ENCODE measurements around the gene ZWINT. TPM values are rescaled to one million over a fixed set of nuclear protein-coding genes. Genes with fewer than 3 reads are reported as not detected.
A peak's percentile ranks its signal among the peaks of the same experiment; 100 is the strongest.

ZWINT gene
- total RNA-seq, 1 experiment from 2014 or later = 111 TPM

DNA sequence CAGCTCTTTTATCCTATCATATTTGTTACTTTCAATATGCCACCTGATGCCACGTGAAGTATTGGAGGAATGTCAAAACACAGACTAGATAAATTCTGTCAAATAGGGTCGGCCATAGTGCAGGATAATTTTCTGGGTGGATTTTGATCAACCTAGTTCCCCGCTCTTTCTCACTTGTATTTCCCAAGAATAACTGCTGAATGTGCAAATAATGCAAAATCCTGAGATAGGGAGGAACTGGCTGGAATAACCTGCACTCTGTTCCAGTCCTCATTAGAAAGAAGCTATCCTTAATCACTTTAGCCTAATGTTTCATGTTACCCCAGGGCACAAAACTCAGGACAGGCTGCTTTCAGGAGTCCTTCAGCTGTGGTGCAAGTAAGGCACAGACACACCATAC lies 33.9 kb downstream of the ZWINT start:
- H3K4me1 Mint-ChIP-seq (ENCODE audit: low read depth, unreplicated experiment) = no peaks in the 10 kb centered on the region
- no peak for DNase-seq
- intact Hi-C loops (cut with micrococcal nuclease; ENCODE audit: unreplicated experiment) = no loop called here
- H3K27me3 Mint-ChIP-seq (ENCODE audit: unreplicated experiment) = no peaks in the 10 kb centered on the region
- CTCF ChIA-PET = no interaction called here
- H3K36me3 Mint-ChIP-seq (ENCODE audit: insufficient read depth, unreplicated experiment) = no peaks in the 10 kb centered on the region
- TF ChIP-seq, protein P1, sequence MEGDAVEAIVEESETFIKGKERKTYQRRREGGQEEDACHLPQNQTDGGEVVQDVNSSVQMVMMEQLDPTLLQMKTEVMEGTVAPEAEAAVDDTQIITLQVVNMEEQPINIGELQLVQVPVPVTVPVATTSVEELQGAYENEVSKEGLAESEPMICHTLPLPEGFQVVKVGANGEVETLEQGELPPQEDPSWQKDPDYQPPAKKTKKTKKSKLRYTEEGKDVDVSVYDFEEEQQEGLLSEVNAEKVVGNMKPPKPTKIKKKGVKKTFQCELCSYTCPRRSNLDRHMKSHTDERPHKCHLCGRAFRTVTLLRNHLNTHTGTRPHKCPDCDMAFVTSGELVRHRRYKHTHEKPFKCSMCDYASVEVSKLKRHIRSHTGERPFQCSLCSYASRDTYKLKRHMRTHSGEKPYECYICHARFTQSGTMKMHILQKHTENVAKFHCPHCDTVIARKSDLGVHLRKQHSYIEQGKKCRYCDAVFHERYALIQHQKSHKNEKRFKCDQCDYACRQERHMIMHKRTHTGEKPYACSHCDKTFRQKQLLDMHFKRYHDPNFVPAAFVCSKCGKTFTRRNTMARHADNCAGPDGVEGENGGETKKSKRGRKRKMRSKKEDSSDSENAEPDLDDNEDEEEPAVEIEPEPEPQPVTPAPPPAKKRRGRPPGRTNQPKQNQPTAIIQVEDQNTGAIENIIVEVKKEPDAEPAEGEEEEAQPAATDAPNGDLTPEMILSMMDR (IDR thresholded peaks at IDR 0.05; ENCODE audit: unreplicated experiment) = no peak
- H3K9me3 Mint-ChIP-seq (ENCODE audit: low read depth, unreplicated experiment) = peaks cover 5% of the 10 kb centered on the region
- H3K27ac Mint-ChIP-seq (ENCODE audit: unreplicated experiment) = no peak overlapping the region
- no peak overlapping the region for H3K4me3 Mint-ChIP-seq (ENCODE audit: low read depth, unreplicated experiment)
- no TSS peak for BruUV-seq (replicated peaks)

DNA sequence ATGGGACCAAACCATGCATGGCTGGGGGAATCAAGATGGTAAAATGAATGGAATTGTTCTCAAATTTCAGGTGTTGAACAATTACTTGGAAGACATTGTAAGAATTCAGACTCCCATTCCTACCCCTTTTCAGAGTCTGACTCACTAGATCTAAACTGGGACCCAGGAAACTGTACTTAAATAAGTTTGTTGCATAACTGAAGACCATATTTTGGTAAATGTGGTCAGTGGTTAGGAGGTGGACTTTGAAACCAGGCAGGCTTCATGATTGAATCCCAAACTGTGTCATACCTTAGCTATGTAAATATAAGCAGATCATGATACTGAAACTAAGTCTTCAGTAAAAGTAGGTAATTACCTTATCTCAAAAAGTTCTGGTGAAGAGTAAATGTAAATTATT lies 41.7 kb downstream of the ZWINT start:
- intact Hi-C loops (cut with micrococcal nuclease; ENCODE audit: unreplicated experiment) = no loop called here
- TF ChIP-seq, protein P1 (IDR thresholded peaks at IDR 0.05; ENCODE audit: unreplicated experiment) = no peak
- Mint-ChIP-seq H3K9me3 (ENCODE audit: low read depth, unreplicated experiment) (peaks cover 5% of the 10 kb centered on the region), H3K36me3 (ENCODE audit: insufficient read depth, unreplicated experiment) (no peaks in the 10 kb centered on the region), H3K27me3 (ENCODE audit: unreplicated experiment) (no peaks in the 10 kb centered on the region), H3K27ac (ENCODE audit: unreplicated experiment) (no peak overlapping the region), H3K4me1 (ENCODE audit: low read depth, unreplicated experiment) (peaks cover 11% of the 10 kb centered on the region), H3K4me3 (ENCODE audit: low read depth, unreplicated experiment) (no peak overlapping the region)
- DNase-seq = peak; percentile 19
- CTCF ChIA-PET = interaction anchor here (0.9 kb wide), 1 partner anchor 15 kb away, joined by 3 read pairs; no protein-coding TSS in a partner anchor
- no TSS peak for BruUV-seq (replicated peaks)

DNA sequence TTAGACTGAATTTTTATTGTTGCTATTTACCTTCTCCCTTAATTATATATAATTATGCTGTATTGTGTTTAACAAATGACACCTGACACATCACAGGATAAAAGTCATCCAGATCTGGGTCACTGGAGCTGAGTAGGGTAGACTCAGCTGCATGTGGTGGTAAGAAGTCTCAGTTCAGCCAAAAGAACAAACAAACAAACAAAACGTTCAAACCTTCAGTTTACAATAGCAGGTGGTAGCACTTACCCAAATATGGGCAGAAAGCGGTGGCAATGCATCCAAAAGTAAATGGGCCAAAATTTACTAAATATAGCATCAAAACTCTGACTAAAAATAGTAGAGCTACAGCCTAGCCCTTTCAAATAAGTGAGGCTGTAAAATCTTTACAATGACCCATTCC lies 42.2 kb downstream of the ZWINT start:
- H3K4me1 Mint-ChIP-seq (ENCODE audit: low read depth, unreplicated experiment) = peaks cover 11% of the 10 kb centered on the region
- CTCF ChIA-PET = no interaction called here
- BruUV-seq (replicated peaks) = no TSS peak
- H3K9me3 Mint-ChIP-seq (ENCODE audit: low read depth, unreplicated experiment) = peaks cover 5% of the 10 kb centered on the region
- DNase-seq = no peak
- H3K4me3 Mint-ChIP-seq (ENCODE audit: low read depth, unreplicated experiment) = no peak overlapping the region
- intact Hi-C loops (cut with micrococcal nuclease; ENCODE audit: unreplicated experiment) = no loop called here
- no peak overlapping the region for H3K27ac Mint-ChIP-seq (ENCODE audit: unreplicated experiment)
- H3K27me3 Mint-ChIP-seq (ENCODE audit: unreplicated experiment) = no peaks in the 10 kb centered on the region
- no peaks in the 10 kb centered on the region for H3K36me3 Mint-ChIP-seq (ENCODE audit: insufficient read depth, unreplicated experiment)
- TF ChIP-seq, protein P1 (IDR thresholded peaks at IDR 0.05; ENCODE audit: unreplicated experiment) = no peak

DNA sequence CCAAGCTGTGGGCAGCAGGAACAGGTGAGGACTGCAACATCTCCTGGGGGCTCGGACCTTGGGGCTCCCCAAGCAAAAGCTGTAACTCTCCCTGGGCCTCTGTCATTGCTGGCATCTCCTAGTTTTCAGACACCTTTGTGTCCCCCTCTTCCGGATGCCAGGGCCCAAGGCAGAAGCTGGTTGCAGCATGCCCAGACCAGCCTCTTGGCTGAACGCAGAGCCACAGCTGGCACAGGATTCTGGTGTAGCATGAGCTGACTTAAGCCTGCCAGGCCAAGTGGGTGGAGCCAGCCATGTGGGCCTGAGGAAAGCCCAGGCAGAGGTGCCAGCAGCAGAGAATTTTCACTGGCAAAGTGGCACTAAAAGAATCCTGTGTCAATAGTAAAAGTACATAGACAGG lies 43.5 kb downstream of the ZWINT start:
- Mint-ChIP-seq H3K9me3 (ENCODE audit: low read depth, unreplicated experiment) (peaks cover 2% of the 10 kb centered on the region), H3K4me1 (ENCODE audit: low read depth, unreplicated experiment) (peaks cover 11% of the 10 kb centered on the region), H3K27me3 (ENCODE audit: unreplicated experiment) (no peaks in the 10 kb centered on the region), H3K36me3 (ENCODE audit: insufficient read depth, unreplicated experiment) (no peaks in the 10 kb centered on the region), H3K4me3 (ENCODE audit: low read depth, unreplicated experiment) (no peak overlapping the region), H3K27ac (ENCODE audit: unreplicated experiment) (no peak overlapping the region)
- intact Hi-C loops (cut with micrococcal nuclease; ENCODE audit: unreplicated experiment) = no loop called here
- CTCF ChIA-PET = no interaction called here
- no peak for DNase-seq
- BruUV-seq (replicated peaks) = no TSS peak
- TF ChIP-seq, protein P1 (IDR thresholded peaks at IDR 0.05; ENCODE audit: unreplicated experiment) = no peak

Measured in Calu3 (cell line).